ENCODE measurements around the gene ST3GAL3. TPM values are rescaled to one million over a fixed set of nuclear protein-coding genes. Genes with fewer than 3 reads are reported as not detected.

The ST3GAL3 gene
- polyA plus RNA-seq, 3 donors from 2014 or later, result 0.08 to 8.1 (median 3.8) TPM

DNA sequence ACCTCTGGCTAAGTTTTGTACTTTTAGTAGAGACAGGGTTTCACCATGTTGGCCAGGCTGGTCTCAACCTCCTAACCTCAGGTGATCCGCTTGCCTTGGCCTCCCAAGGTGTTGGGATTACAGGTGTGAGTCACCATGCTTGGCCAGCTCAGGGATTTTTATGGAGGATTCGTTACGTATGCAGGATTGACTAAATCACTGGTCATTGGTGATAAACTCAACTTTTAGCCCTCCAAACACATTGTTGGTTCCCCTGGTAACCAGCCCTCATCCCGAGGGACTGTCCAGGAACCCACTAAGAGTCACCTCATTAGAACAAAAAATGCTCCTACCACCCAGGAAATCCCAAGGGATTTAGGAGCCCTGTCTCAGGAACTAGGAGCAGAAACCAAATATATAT lies 40.4 kb downstream of the ST3GAL3 start:
- no peak for DNase-seq
- H3K27ac Mint-ChIP-seq, result no peak overlapping the region
- no peaks in the 10 kb centered on the region for H3K9me3 Mint-ChIP-seq
- peaks cover 0 to 2% (median 0%) of the 10 kb centered on the region in 3 donors for H3K27me3 Mint-ChIP-seq (ENCODE audit: low read depth in 3 of 3)
- H3K4me3 Mint-ChIP-seq, result no peak overlapping the region
- H3K36me3 Mint-ChIP-seq, result peaks cover 0 to 3% (median 0%) of the 10 kb centered on the region in 3 donors
- H3K4me1 Mint-ChIP-seq, result peaks cover 0 to 1% of the 10 kb centered on the region in 2 donors

DNA sequence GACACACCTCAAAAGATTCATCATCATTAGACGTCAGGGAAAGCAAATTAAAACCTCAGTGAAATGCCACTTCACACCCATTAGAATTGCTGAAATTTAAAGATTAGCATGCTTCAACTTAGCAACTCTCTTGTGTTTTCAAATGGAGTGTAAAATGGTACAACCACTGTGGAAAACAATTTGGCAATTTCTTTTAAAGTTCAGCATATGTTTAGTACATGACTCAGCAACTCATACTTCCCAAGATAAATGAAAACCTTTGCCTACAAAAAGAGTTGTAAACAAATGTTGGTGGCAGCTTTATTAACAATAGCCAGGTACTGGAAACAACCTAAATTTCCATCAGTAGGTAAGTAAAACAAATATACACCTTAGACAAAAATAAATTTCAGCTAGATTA lies 42.7 kb downstream of the ST3GAL3 start:
- Mint-ChIP-seq H3K9me3 (no peaks in the 10 kb centered on the region), H3K36me3 (peaks cover 0 to 3% (median 0%) of the 10 kb centered on the region in 3 donors), H3K27me3 (ENCODE audit: low read depth in 3 of 3) (peaks cover 0 to 2% (median 0%) of the 10 kb centered on the region in 3 donors), H3K27ac (no peak overlapping the region), H3K4me3 (no peak overlapping the region), H3K4me1 (peaks cover 0 to under 1% of the 10 kb centered on the region in 2 donors)
- no peak for DNase-seq

DNA sequence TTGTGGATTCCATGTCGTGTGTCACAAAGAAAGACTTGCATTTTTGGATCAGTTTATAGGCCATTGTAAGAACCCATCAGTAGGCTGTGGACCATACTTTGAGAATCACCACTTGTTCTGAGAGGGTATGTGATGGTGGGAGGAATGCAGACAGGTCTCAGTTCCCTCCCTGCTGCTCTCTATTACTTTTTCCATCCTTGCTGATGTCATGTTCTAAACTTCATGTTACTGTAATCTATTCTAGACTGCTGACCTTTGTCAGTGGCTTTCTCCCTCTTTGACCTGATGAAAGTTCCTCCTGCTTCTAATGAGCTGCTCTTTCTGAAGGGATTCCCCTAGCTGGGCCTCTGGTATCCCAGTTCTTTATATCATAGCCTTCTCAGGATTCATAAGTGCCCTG lies 46.1 kb downstream of the ST3GAL3 start:
- Mint-ChIP-seq H3K4me3 (no peak overlapping the region), H3K36me3 (no peaks in the 10 kb centered on the region), H3K4me1 (no peaks in the 10 kb centered on the region), H3K9me3 (no peaks in the 10 kb centered on the region), H3K27ac (no peak overlapping the region), H3K27me3 (ENCODE audit: low read depth in 3 of 3) (peaks cover 0 to 2% (median 0%) of the 10 kb centered on the region in 3 donors)
- DNase-seq, result no peak

DNA sequence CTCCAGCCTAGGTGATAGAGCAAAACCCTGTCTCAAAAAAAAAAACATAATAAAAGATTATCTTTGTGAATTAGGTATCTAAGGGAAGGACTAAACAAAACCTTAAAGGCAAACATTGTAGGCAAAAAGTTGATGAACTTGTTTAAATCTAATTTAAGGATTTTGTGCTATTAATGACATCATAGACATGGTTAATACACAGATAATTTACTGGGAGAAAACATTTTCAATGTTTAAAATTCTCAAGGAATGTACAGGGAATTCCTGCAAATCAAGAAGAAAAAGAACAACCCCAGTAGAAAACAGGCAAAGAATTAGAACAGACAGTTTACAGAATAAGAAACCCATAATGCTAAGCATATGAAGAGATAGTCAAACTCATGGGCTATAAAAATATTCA lies 47.6 kb downstream of the ST3GAL3 start:
- no peak overlapping the region for H3K27ac Mint-ChIP-seq
- H3K36me3 Mint-ChIP-seq, result no peaks in the 10 kb centered on the region
- no peaks in the 10 kb centered on the region for H3K4me1 Mint-ChIP-seq
- no peak overlapping the region for H3K4me3 Mint-ChIP-seq
- peaks cover 0 to 3% (median 0%) of the 10 kb centered on the region in 3 donors for H3K27me3 Mint-ChIP-seq (ENCODE audit: low read depth in 3 of 3)
- no peaks in the 10 kb centered on the region for H3K9me3 Mint-ChIP-seq
- no peak for DNase-seq

DNA sequence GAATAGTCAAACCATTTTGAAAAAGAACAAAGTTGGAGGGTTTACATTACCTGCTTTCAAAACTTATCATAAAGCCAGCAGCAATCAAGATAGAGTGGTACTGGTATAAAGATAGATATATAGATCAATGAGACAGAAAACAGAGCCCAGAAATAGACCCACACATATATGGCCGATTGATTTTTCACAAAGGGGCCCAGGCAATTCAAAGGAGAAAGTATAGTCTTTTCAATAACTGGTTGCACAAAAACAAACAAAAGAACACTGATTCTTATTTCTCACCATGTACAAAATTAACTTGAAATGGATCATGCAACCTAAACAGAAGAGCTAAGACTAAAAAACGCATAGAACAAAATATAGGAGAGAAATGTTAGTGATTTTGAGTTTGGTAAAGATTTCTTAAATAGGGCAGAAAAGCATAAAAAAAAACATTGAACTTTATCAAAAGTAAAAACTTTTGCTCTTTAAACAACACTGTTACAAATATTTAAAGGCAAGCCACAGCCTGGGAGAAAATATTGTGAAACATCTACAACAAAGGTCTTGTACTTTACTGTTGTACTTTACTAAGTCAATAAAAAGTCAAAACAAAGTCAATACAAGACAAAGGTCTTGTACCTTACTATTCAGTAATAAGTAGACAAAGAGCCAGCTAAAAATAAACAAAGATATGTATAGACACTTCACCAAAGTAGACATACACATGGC lies 50.2 kb downstream of the ST3GAL3 start:
- Mint-ChIP-seq H3K27me3 (ENCODE audit: low read depth in 3 of 3) (peaks cover 0 to 4% (median 0%) of the 10 kb centered on the region in 3 donors), H3K4me1 (no peaks in the 10 kb centered on the region), H3K36me3 (no peaks in the 10 kb centered on the region), H3K4me3 (no peak overlapping the region), H3K27ac (no peak overlapping the region), H3K9me3 (no peaks in the 10 kb centered on the region)
- no peak for DNase-seq

DNA sequence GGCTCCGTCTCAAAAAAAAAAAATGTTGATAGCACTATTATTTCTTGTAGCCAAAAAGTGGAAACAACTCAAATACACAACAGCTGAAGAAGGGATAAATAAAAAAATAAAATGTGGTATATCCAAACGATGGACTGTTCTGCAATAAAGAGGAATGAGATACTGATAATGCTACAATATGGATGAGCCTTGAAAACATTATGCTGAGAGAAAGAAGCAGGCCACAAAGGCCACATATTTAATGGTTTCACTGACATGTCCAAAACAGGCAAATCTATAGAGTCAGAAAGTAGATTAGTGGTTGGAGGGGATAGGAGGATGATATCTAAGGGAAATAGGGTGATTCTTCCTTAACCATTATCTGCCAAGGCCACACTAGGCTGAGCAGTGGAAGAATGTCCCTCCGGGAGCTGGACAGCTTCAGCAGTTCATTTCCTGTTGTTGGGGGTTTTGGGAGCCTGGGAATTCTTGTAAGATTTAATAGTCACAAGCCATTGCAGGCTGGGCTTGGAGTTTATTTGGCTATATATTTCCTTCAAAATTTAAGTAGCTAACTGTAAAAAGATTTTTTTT lies 53.5 kb downstream of the ST3GAL3 start:
- no peak for DNase-seq
- Mint-ChIP-seq H3K27me3 (ENCODE audit: low read depth in 3 of 3) (peaks cover 0 to 3% (median 0%) of the 10 kb centered on the region in 3 donors), H3K4me1 (peaks cover 0 to 5% of the 10 kb centered on the region in 2 donors), H3K4me3 (no peak overlapping the region), H3K36me3 (no peaks in the 10 kb centered on the region), H3K27ac (no peak overlapping the region), H3K9me3 (no peaks in the 10 kb centered on the region)

DNA sequence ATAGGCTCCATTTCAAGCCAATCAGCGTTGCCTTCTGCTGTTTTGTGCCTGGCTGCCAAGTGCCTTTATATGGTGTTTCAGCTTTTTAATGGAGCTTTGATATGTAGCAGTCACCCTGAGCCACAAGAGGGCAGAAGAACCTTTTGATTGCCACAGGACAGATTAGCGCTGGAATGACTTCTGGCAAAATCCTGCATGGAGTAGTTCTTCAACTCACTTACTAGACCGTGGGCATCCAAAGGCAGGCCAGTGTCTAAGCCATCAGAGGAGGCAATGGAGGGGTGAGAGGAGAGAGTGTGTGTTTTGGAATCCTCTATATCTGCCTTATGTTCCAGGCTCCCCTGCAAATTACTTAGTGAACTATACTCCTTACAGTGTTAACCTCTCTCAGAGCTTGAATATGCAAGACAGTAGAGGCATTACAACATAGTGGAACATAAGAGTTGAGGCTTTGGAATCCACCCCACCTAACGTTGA lies 56.2 kb downstream of the ST3GAL3 start:
- Mint-ChIP-seq H3K4me1 (peaks cover 0 to 5% of the 10 kb centered on the region in 2 donors), H3K27me3 (ENCODE audit: low read depth in 3 of 3) (peaks cover 0 to 3% (median 1%) of the 10 kb centered on the region in 3 donors), H3K36me3 (no peaks in the 10 kb centered on the region), H3K4me3 (no peak overlapping the region), H3K9me3 (no peaks in the 10 kb centered on the region), H3K27ac (no peak overlapping the region)
- peak; percentile 26 to 39 (median 31) for DNase-seq

DNA sequence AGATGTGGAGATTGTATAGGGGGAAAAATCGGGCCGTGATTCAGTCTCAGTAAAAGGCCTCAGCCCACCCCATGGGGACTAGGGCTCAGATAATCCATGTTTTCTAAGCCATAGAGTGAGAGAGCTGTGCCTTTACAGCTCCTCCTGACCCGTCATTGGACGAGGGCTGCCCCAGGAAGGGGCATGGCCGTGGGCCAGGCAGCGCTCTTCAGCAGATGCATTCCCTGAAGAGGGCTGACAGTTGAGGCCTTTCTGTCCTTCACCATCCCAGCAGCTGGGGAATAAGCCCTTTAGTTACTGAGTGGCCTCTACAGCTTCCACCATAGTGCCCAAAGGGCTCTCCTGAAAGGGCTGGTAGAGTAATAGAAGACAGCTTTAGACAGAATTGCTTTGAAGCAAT lies 57.2 kb downstream of the ST3GAL3 start:
- Mint-ChIP-seq H3K27me3 (ENCODE audit: low read depth in 3 of 3) (peaks cover 0 to 1% (median 1%) of the 10 kb centered on the region in 3 donors), H3K9me3 (no peaks in the 10 kb centered on the region), H3K4me1 (peaks cover 0 to 5% of the 10 kb centered on the region in 2 donors), H3K36me3 (no peaks in the 10 kb centered on the region), H3K4me3 (no peak overlapping the region), H3K27ac (no peak overlapping the region)
- DNase-seq, result no peak

DNA sequence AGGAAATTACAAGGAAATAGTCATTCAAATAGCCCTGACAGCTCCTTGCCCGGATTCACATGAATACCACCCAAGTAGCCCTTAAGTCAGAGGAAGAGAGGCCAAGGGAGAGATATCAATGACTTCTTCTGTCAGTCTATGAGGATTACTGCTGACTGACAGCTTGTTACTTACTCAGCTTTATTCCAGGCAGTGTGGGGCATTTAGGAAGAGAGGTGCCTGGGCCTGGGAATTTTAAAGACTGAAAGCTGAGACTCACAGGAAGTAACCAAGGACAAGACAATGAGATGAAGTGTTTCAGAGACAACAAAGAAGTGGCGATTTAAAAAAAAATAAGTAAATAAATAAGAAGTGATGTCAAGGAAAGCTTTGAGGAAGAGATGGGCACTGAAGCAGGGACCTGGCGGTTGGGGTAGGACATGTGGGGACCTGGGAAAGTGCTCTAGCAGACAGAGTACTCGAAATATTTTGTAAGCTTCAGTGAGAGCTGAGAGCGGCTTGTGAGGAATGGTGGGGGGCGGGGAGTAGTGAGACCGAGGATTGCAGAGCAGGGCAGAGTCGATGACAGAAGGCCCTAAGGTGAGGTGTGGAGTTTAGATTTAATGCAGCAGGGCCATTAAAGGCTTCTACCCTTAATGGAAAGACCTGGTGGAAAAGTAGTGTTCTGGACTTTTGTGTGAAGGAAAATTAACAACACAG lies 58.9 kb downstream of the ST3GAL3 start:
- Mint-ChIP-seq H3K4me3 (no peak overlapping the region), H3K9me3 (no peaks in the 10 kb centered on the region), H3K4me1 (peaks cover 0 to 5% of the 10 kb centered on the region in 2 donors), H3K27me3 (ENCODE audit: low read depth in 3 of 3) (peaks cover 0 to 1% (median 1%) of the 10 kb centered on the region in 3 donors), H3K27ac (no peak overlapping the region), H3K36me3 (no peaks in the 10 kb centered on the region)
- no peak for DNase-seq

DNA sequence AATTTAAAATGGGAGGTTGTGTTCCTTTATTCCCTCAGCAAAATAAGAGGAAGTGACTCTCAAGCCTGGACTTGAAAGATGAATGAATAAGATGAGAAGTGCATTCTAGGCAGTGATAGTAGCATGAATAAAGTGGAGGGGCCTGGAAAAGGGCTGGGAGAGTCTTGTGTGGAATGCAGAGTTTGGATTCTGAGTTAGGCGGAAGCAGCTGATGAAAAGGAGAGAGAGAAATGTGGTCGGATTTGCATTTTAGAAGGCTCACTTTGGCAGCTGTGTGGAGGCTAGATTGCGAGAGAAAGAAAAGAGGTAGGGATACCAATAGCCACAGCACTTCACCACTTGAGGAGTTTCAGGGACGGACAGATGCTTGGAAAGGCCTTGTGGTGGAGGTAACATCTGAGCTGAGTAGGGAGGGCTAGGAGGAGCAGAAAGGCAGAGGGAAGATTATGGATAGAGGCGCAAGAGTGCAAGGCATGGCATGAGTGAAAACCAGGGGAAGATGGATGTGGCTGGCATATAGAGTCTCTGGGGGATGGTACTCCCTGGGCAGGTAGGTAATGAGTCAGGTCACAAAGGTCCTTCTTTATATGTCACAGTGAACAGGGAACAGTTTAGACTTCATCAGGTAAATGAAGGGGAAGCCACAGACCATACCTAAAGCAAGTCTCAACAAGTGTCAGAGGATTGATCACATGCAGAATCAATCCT lies 59.6 kb downstream of the ST3GAL3 start:
- H3K4me1 Mint-ChIP-seq, result peaks cover 0 to 5% of the 10 kb centered on the region in 2 donors
- no peak for DNase-seq
- peaks cover 0 to 1% (median under 1%) of the 10 kb centered on the region in 3 donors for H3K27me3 Mint-ChIP-seq (ENCODE audit: low read depth in 3 of 3)
- no peak overlapping the region for H3K27ac Mint-ChIP-seq
- H3K36me3 Mint-ChIP-seq, result no peaks in the 10 kb centered on the region
- H3K9me3 Mint-ChIP-seq, result no peaks in the 10 kb centered on the region
- no peak overlapping the region for H3K4me3 Mint-ChIP-seq

DNA sequence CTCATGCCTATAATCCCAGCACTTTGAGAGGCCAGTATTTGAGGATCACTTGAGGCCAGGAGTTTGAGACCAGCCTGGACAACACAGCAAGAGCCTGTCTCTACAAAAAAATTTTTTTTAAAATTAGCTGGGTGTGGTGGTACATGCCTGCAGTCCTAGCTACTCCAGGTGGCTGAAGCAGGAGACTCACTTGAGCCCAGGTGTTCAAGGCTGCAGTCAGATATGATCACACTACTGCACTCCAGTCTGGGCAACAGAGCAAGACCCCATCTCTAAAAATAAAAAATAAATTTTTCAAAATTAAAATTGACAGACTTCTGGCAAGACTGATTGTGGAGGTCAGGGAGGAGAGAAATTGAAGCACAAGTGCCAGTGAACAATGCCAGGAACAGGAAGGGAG lies 60.8 kb downstream of the ST3GAL3 start:
- Mint-ChIP-seq H3K4me1 (peaks cover 0 to 4% of the 10 kb centered on the region in 2 donors), H3K27me3 (ENCODE audit: low read depth in 3 of 3) (peaks cover 0 to 1% (median 0%) of the 10 kb centered on the region in 3 donors), H3K9me3 (no peaks in the 10 kb centered on the region), H3K27ac (peak overlapping the region in 1 of 6 donors; percentile 31), H3K4me3 (no peak overlapping the region), H3K36me3 (peaks cover 0 to 4% (median 0%) of the 10 kb centered on the region in 3 donors)
- no peak for DNase-seq

DNA sequence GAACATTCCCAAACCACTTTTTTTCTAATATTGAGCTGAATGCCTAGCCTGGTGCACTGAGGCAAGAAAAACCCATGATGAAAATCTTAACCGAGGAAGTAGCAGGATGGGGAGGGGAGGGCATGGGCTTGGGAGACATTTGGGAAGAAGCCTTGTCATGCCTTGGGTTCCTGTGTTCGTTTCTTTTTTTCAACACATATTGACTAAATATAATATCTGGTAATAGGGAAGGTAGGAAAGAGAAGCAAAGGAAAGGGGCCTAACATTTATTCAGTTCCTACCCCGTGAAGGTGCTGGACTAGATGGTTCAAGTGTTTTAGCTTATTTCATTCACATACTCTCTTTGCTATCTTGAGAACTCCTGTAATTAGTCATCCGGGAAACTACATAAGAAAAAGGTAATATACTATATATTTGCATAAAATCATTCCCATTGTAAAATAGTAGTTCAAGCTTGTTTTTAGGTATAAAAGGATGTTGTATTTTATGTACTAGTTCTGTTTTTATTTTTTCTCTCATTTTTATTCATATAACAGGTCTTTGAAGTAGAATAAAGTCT lies 62.1 kb downstream of the ST3GAL3 start:
- Mint-ChIP-seq H3K9me3 (no peaks in the 10 kb centered on the region), H3K4me3 (no peak overlapping the region), H3K27me3 (ENCODE audit: low read depth in 3 of 3) (peaks cover 0 to 3% (median 0%) of the 10 kb centered on the region in 3 donors), H3K4me1 (no peaks in the 10 kb centered on the region), H3K36me3 (peaks cover 0 to 4% (median 3%) of the 10 kb centered on the region in 3 donors), H3K27ac (no peak overlapping the region)
- no peak for DNase-seq

DNA sequence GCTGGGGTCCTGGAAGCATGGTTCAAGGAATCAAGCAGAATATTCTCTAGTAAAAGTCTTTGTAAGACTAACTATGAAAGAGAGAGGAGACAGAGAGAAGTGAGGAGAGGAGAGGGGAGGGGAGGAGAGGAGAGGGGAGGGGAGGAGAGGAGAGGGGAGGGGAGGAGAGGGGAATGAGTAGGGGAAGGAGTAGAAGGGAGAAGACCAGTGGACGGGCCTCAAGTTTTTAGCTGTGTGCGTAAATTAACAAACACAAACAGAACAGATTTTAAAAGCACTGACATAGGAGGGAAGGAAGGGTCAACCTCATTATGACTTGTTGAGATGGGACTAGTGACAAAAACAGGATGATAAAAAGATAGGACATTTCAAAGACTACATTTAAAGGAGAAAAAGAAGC lies 62.8 kb downstream of the ST3GAL3 start:
- Mint-ChIP-seq H3K9me3 (no peaks in the 10 kb centered on the region), H3K4me1 (no peaks in the 10 kb centered on the region), H3K36me3 (peaks cover 0 to 4% (median 3%) of the 10 kb centered on the region in 3 donors), H3K4me3 (no peak overlapping the region), H3K27me3 (ENCODE audit: low read depth in 3 of 3) (peaks cover 0 to 3% (median 0%) of the 10 kb centered on the region in 3 donors), H3K27ac (peak overlapping the region in 1 of 6 donors; percentile 10)
- DNase-seq, result no peak

Data from immature natural killer cell (primary cell).